Measurements from ENCODE around the gene PTDSS2. TPM values are rescaled to one million over a fixed set of nuclear protein-coding genes. Genes with fewer than 3 reads are reported as not detected.
A peak's percentile ranks its signal among the peaks of the same experiment; 100 is the strongest.

The PTDSS2 gene
- total and polyA plus RNA-seq, 2 of the 13 experiments (the other 11 are each of a cell fraction or from before 2014, with no cell fraction given), result 21.7 to 26.4 TPM

- TF ChIP-seq ZNF383 (CRISPR knock-in tag; IDR thresholded peaks at IDR 0.05; ENCODE audit: borderline replicate concordance), result no peak
- peak; percentile 59 for TF ChIP-seq TAF1 (CRISPR knock-in tag; IDR thresholded peaks at IDR 0.05)
- TF ChIP-seq GPN1 (CRISPR knock-in tag; IDR thresholded peaks at IDR 0.05; ENCODE audit: borderline replicate concordance), result no peak
- no peak for TF ChIP-seq KDM5A (IDR thresholded peaks at IDR 0.05; ENCODE audit: borderline replicate concordance, low read length)
- TF ChIP-seq SP2 (CRISPR knock-in tag; IDR thresholded peaks at IDR 0.05), result no peak
- TF ChIP-seq ZNF883 (CRISPR knock-in tag; IDR thresholded peaks at IDR 0.05; ENCODE audit: not compliant biosample characterization), result no peak
- TF ChIP-seq FOXA3 (CRISPR knock-in tag; IDR thresholded peaks at IDR 0.05), result no peak
- TF ChIP-seq ZNF878 (CRISPR knock-in tag; IDR thresholded peaks at IDR 0.05), result no peak
- no peak for TF ChIP-seq ZNF660 (CRISPR knock-in tag; IDR thresholded peaks at IDR 0.05; ENCODE audit: borderline replicate concordance, low read depth)
- TF ChIP-seq MAF1 (CRISPR knock-in tag; IDR thresholded peaks at IDR 0.05; ENCODE audit: borderline replicate concordance), result no peak
- TF ChIP-seq IRF9 (CRISPR knock-in tag; IDR thresholded peaks at IDR 0.05; ENCODE audit: borderline replicate concordance), result no peak
- TF ChIP-seq ZNF142 (CRISPR knock-in tag; IDR thresholded peaks at IDR 0.05), result peak; percentile 39; the same call in 1 of the 2 replicates
- TF ChIP-seq ZNF710 (CRISPR knock-in tag; IDR thresholded peaks at IDR 0.05; ENCODE audit: borderline replicate concordance), result no peak
- TF ChIP-seq ARID5B (CRISPR knock-in tag; IDR thresholded peaks at IDR 0.05), result peak; percentile 40; the same call in 1 of the 2 replicates
- TF ChIP-seq ZNF782 (CRISPR knock-in tag; IDR thresholded peaks at IDR 0.05; ENCODE audit: borderline replicate concordance), result no peak; the same call in 1 of the 2 replicates
Observed at GRCh38 chr11:409600-410483, 40.2 kb upstream of the PTDSS2 start (continued).
